Measurements from ENCODE around the gene NEUROG1. TPM values are rescaled to one million over a fixed set of nuclear protein-coding genes. Genes with fewer than 3 reads are reported as not detected.

Gene NEUROG1
- total RNA-seq, 4 donors from 2014 or later: not detected

DNA sequence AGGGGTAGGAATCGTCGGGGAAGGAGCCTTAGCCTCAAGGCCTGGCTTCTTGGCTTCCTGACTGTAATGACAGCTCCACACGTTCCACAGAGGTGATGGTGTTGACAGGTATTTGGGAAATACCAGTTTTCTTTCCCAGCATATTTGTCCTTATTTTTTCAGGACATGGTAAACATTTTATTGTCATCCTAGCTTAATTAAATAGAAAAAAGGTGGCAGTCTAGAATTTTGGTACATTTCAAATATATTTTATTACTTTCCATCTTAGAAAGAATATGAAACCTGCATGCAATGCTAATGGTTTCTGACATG is 34.6 kb upstream of the NEUROG1 start:
- H3K4me3 ChIP-seq (ENCODE audit: low read depth, poor library complexity, severe bottlenecking): no peak overlapping the region
- intact Hi-C loops (cut with DNase I; ENCODE audit: low total_unique reads): no loop called here
- DNase-seq (ENCODE audit: low spot score in 2 of 2): no peak
- WGBS, 2 donors: 5 to 35% methylated on average over 3 of the region's 3 CpGs
- no peak for TF ChIP-seq POLR2A (IDR thresholded peaks at IDR 0.05)
- TF ChIP-seq, protein P1, sequence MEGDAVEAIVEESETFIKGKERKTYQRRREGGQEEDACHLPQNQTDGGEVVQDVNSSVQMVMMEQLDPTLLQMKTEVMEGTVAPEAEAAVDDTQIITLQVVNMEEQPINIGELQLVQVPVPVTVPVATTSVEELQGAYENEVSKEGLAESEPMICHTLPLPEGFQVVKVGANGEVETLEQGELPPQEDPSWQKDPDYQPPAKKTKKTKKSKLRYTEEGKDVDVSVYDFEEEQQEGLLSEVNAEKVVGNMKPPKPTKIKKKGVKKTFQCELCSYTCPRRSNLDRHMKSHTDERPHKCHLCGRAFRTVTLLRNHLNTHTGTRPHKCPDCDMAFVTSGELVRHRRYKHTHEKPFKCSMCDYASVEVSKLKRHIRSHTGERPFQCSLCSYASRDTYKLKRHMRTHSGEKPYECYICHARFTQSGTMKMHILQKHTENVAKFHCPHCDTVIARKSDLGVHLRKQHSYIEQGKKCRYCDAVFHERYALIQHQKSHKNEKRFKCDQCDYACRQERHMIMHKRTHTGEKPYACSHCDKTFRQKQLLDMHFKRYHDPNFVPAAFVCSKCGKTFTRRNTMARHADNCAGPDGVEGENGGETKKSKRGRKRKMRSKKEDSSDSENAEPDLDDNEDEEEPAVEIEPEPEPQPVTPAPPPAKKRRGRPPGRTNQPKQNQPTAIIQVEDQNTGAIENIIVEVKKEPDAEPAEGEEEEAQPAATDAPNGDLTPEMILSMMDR (IDR thresholded peaks at IDR 0.05): no peak

DNA sequence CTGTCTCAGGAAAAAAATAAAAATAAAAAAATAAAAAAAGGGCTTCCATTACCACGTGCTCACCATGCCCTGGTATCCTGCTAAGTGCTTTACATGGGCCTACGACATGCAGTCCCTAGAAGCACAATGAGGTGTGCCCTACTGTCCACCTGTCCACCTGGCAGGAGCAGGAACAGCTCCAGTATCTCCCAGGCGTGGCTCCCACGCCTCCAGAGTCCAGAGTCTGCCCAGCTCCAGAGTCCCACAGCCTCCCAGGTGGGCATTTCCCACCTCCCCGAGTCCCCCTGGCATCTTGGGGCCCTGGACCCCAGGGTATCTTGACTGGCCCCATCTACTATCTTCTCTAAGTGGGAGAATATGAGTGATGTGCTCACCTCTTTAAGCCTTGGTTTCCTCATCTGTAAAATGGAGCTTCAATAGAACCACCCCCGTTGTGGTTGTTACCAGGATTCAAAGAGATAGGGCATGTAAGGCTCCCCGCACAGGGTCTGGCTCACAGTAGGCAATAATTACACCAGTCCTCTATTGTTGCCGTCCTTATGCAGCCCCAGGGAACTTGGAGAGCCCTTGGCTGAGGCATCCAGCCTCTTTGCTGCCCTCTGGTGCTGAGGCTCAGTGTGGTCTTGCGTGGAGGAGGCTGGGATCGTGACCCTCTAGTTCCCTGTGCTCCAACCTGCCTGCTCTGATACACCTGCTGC is 34.1 kb upstream of the NEUROG1 start:
- intact Hi-C loops (cut with DNase I; ENCODE audit: low total_unique reads): loop anchor here (5.0 kb wide), 1 partner anchor 167 kb away; no protein-coding TSS in a partner anchor

DNA sequence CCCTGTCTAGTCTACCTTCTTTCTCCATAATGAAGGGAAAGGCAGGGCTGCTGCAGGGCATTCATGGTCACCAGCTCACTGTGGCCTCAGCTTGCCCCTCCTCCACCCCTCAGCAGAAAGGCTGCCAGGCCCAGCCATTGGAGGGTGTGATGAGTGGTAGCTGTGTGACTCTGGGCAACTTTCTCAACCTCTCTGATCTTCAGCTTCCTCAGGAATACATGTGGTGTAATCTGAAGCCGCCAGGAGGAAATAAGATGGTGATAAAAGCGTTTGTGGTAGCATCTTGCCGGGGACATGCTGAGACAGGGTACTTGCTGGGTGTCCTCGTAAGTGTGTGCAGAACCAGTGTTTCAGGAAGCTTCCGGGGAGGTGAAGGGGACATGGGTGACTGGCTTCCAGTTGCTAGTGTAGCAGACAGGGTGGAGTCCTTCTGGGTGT is 33.2 kb upstream of the NEUROG1 start:
- intact Hi-C loops (cut with DNase I; ENCODE audit: low total_unique reads): loop anchor here (5.0 kb wide), 1 partner anchor 168 kb away; no protein-coding TSS in a partner anchor
- DNase-seq (ENCODE audit: low spot score in 2 of 2): no peak
- TF ChIP-seq, protein P1 (IDR thresholded peaks at IDR 0.05): no peak
- no peak for TF ChIP-seq POLR2A (IDR thresholded peaks at IDR 0.05)
- H3K4me3 ChIP-seq (ENCODE audit: low read depth, poor library complexity, severe bottlenecking): no peak overlapping the region
- WGBS, 2 donors: 43 to 54% methylated on average over 5 of the region's 5 CpGs

More for the DNA sequence above, 34.1 kb upstream of the NEUROG1 start:
- TF ChIP-seq, protein P1 (IDR thresholded peaks at IDR 0.05): no peak
- no peak for TF ChIP-seq POLR2A (IDR thresholded peaks at IDR 0.05)
- no peak overlapping the region for H3K4me3 ChIP-seq (ENCODE audit: low read depth, poor library complexity, severe bottlenecking)
- DNase-seq (ENCODE audit: low spot score in 2 of 2): no peak
- WGBS, 2 donors: 39 to 45% methylated on average over 8 to 10 of the region's 10 CpGs

DNA sequence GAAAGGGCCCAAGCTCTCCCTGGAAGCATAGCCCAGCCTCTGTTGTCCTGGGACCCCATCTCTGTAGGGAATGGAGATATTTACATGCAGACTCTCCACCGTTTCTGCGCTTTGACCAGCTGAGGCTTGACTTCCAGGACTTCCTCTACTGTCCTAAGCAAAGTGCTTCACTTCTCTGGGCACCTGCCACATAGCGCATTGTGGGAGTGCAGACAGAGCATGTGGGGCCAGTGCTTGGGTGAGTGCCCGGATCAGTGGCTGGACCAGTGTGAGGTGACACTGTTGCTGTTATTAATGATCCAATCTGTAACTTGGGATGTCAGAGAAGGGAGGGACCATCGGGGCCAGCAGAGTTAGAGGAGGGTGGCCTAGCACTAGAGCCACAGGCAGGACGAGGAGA is 32.5 kb upstream of the NEUROG1 start:
- WGBS, 2 donors: 64 to 66% methylated on average over 6 of the region's 6 CpGs
- TF ChIP-seq, protein P1 (IDR thresholded peaks at IDR 0.05): no peak
- TF ChIP-seq POLR2A (IDR thresholded peaks at IDR 0.05): no peak
- no peak overlapping the region for H3K4me3 ChIP-seq (ENCODE audit: low read depth, poor library complexity, severe bottlenecking)
- intact Hi-C loops (cut with DNase I; ENCODE audit: low total_unique reads): loop anchor here (5.0 kb wide), 1 partner anchor 169 kb away; no protein-coding TSS in a partner anchor
- DNase-seq (ENCODE audit: low spot score in 2 of 2): no peak

DNA sequence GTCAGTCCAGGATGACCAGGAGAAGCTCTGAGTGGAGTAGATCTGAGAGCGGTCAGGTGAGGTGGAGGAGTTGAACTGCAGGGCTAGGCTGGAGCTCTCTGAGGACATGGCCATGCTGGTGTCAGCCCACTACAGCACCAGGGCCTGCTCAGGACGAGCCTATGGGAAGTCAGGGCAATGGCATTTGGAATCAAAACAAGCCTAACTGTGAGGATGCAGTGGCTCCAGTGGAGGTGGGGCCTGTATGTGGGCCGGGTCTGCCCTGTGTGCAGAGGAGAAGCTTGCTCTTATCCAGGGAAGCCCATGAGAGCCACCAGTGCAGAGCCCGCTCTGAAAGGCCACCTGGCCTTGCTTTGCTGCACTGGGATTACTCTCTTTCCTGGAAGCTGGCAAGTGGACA is 31.9 kb upstream of the NEUROG1 start:
- WGBS, 2 donors: 67 to 75% methylated on average over 3 to 4 of the region's 4 CpGs
- intact Hi-C loops (cut with DNase I; ENCODE audit: low total_unique reads): loop anchor here (5.0 kb wide), 1 partner anchor 170 kb away; no protein-coding TSS in a partner anchor
- no peak overlapping the region for H3K4me3 ChIP-seq (ENCODE audit: low read depth, poor library complexity, severe bottlenecking)
- DNase-seq (ENCODE audit: low spot score in 2 of 2): no peak
- TF ChIP-seq POLR2A (IDR thresholded peaks at IDR 0.05): no peak
- TF ChIP-seq, protein P1 (IDR thresholded peaks at IDR 0.05): no peak
